ENCODE results near the gene CFAP97D2.

GRCh38 chr13:114260814-114261213 is 81.8 kb downstream of the CFAP97D2 start:
- TF ChIP-seq EZH2 (IDR thresholded peaks at IDR 0.05) = no peak
- TF ChIP-seq POLR2AphosphoS5 (IDR thresholded peaks at IDR 0.05; ENCODE audit: borderline replicate concordance, low read depth, low read length) = no peak

All from SK-N-MC (cell line).